Activated CD8-positive, alpha-beta T cell treated with anti-CD3 and anti-CD28 coated beads for 36 hours (primary cell): Measurements from ENCODE around the gene BEX3. TPM values are rescaled to one million over a fixed set of nuclear protein-coding genes. Genes with fewer than 3 reads are reported as not detected.

Source experiments
- ATAC-seq: fragments of 200-7000 bp; cut with Tn5 transposase; one replicate; pipeline ENCODE4 v1.10.0; 2021; ENCODE audit warnings: mild to moderate bottlenecking, moderate library complexity
- CTCF ChIA-PET: fragments of 350-600 bp; sonication (Branson Sonifier 250); formaldehyde crosslinking; loops from one replicate; lab custom pipeline; 2021; ENCODE audit warnings: antibody characterized with exemption; lab: Charles Lee
- POLR2A ChIA-PET: fragments of 350-600 bp; sonication (Branson Sonifier 250); formaldehyde crosslinking; loops from one replicate; lab custom pipeline; 2021; ENCODE audit warnings: antibody characterized with exemption; lab: Charles Lee
- DNase-seq: peaks from one replicate; pipeline ENCODE4 v3.0.0-alpha.2; 2020
- H3K27ac Mint-ChIP-seq: one replicate; pipeline ENCODE4 v1.8.0; 2021; ENCODE audit warnings: mild to moderate bottlenecking, mixed read lengths
- H3K27me3 Mint-ChIP-seq: one replicate; pipeline ENCODE4 v1.8.0; 2021; ENCODE audit warnings: mixed read lengths
- H3K36me3 Mint-ChIP-seq: one replicate; pipeline ENCODE4 v1.8.0; 2021; ENCODE audit warnings: low read depth, mixed read lengths
- H3K4me1 Mint-ChIP-seq: one replicate; pipeline ENCODE4 v1.8.0; 2021; ENCODE audit warnings: low read depth, mixed read lengths
- H3K4me3 Mint-ChIP-seq: one replicate; pipeline ENCODE4 v1.8.0; 2021; ENCODE audit warnings: mild to moderate bottlenecking, moderate library complexity, mixed read lengths
- H3K9me3 Mint-ChIP-seq: one replicate; pipeline ENCODE4 v1.8.0; 2021; ENCODE audit warnings: mixed read lengths
- intact Hi-C: fragments of 100-400 bp; cut with micrococcal nuclease; formaldehyde crosslinking; loops from one replicate; pipeline ENCODE4 v1.10.0; 2022
- total RNA-seq, 2 experiments: library from RNA; stranded (reverse); gene quantifications; one replicate each; pipeline ENCODE4 v1.2.3, GENCODE V29; 2021
- TF ChIP-seq, protein P1 (sequence below): fragments of 200-600 bp; IDR thresholded peaks from one replicate; pipeline ENCODE4 v1.8.0; 2022; ENCODE audit warnings: antibody characterized with exemption, mild to moderate bottlenecking

The BEX3 gene
- total RNA-seq, 2 experiments from 2014 or later: 30.8 to 35.1 TPM

DNA sequence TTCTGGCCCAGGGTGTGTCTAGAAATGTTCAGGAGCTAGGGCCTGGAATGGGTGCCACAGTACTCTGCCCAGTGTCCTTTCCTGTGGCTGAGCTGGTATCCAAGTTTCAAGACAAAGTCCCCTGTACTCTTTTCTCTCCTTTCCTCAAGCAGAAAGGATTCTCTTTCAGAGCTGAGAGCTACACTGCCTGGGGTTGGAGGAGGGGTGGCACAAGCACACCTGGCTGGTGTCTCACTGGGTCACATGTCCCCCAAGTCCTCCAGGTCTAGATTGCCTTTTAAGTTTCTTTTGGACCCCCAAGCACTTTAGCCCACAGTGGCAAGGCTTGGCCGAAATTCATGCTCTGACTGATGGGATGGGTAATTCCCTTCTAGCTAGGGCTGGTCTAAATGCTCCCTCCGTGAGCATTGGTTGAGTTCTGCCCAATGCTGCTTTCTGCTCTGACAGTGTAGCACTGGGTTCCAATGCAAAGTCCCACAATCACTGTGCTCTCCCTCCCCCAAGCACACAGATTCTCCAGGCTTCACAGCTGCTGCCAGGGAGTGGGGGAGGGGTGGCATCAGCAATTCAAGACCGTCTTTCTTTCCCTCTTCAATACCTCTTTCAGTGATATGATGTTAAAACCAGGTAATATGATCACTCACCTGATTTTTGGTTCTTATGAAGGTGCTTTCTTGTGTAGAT is 47.8 kb downstream of the BEX3 start:
- ChIA-PET POLR2A (no interaction called here), CTCF (no interaction called here)
- TF ChIP-seq, protein P1, sequence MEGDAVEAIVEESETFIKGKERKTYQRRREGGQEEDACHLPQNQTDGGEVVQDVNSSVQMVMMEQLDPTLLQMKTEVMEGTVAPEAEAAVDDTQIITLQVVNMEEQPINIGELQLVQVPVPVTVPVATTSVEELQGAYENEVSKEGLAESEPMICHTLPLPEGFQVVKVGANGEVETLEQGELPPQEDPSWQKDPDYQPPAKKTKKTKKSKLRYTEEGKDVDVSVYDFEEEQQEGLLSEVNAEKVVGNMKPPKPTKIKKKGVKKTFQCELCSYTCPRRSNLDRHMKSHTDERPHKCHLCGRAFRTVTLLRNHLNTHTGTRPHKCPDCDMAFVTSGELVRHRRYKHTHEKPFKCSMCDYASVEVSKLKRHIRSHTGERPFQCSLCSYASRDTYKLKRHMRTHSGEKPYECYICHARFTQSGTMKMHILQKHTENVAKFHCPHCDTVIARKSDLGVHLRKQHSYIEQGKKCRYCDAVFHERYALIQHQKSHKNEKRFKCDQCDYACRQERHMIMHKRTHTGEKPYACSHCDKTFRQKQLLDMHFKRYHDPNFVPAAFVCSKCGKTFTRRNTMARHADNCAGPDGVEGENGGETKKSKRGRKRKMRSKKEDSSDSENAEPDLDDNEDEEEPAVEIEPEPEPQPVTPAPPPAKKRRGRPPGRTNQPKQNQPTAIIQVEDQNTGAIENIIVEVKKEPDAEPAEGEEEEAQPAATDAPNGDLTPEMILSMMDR: no peak

More for the DNA sequence above, 47.8 kb downstream of the BEX3 start:
- Mint-ChIP-seq H3K4me3 (no peak overlapping the region), H3K36me3 (no peaks in the 10 kb centered on the region), H3K4me1 (no peaks in the 10 kb centered on the region), H3K9me3 (no peaks in the 10 kb centered on the region), H3K27me3 (peaks cover 2% of the 10 kb centered on the region), H3K27ac (no peak overlapping the region)
- intact Hi-C loops: no loop called here
- no peak for DNase-seq
- no peak for ATAC-seq

Other genes starting within 250 kb of the BEX3 start
- gene BEX4, start 161.4 kb upstream of the BEX3 start, total RNA-seq: 10 to 100 TPM in 1 of 2 experiments, 1 to 10 TPM in 1; 9.7 to 13.1 TPM
- 10 to 100 TPM; 30.8 to 31.0 TPM for gene TCEAL8, start 121.4 kb upstream of the BEX3 start, total RNA-seq
- not detected for gene TCEAL5, start 99.8 kb upstream of the BEX3 start, total RNA-seq
- 10 to 100 TPM; 13.6 to 14.6 TPM for gene BEX2, start 65.5 kb upstream of the BEX3 start, total RNA-seq
- not detected for gene TCEAL7, start 46.3 kb upstream of the BEX3 start, total RNA-seq
- 1 to 10 TPM; 6.8 to 7.5 TPM for gene TCEAL9, start 20.0 kb upstream of the BEX3 start, total RNA-seq
- under 1 TPM; 0.18 to 0.58 TPM for gene RAB40A, start 143.0 kb downstream of the BEX3 start, total RNA-seq
- 10 to 100 TPM; 15.8 to 18.7 TPM for gene TCEAL4, start 209.0 kb downstream of the BEX3 start, total RNA-seq
- gene TCEAL3, start 231.4 kb downstream of the BEX3 start, total RNA-seq: 1 to 10 TPM; 5.6 to 7.9 TPM